ENCODE measurements around the gene FSTL5. TPM values are rescaled to one million over a fixed set of nuclear protein-coding genes. Genes with fewer than 3 reads are reported as not detected.

The FSTL5 gene
- total RNA-seq, 1 experiment from 2014 or later: not detected

GRCh38 chr4:161653697-161654096 is 510.1 kb downstream of the FSTL5 start:
- Histone ChIP-seq H3K27me3 (ENCODE audit: insufficient read depth, low read length) (no peaks in the 10 kb centered on the region), H3K27ac (ENCODE audit: insufficient read length, low read depth, low read length) (no peak overlapping the region), H4K20me1 (ENCODE audit: control insufficient read depth, insufficient read depth, insufficient read length) (no peaks in the 10 kb centered on the region), H3K9me3 (ENCODE audit: control insufficient read depth, low read depth, low read length) (no peaks in the 10 kb centered on the region), H3K4me1 (ENCODE audit: insufficient read depth, low read length) (no peaks in the 10 kb centered on the region), H4K8ac (replicated peaks; ENCODE audit: insufficient read length, low read depth, low read length) (no peak overlapping the region), H3K9ac (ENCODE audit: extremely low read depth, insufficient read length, low read length) (no peak overlapping the region), H4K5ac (ENCODE audit: insufficient read length, low read depth, low read length) (no peak overlapping the region), H2BK120ac (ENCODE audit: low read depth, low read length, poor library complexity, severe bottlenecking) (no peak overlapping the region), H2BK15ac (ENCODE audit: low read depth, low read length) (no peak overlapping the region), H3K4me2 (ENCODE audit: insufficient read depth, insufficient read length, low read length) (no peak overlapping the region), H2BK12ac (ENCODE audit: insufficient read length, low read depth, low read length) (no peak overlapping the region), H3K79me1 (ENCODE audit: insufficient read depth, low read depth, low read length, poor library complexity, severe bottlenecking) (no peaks in the 10 kb centered on the region), H3K14ac (ENCODE audit: insufficient read depth, low read length) (no peak overlapping the region), H2BK20ac (ENCODE audit: low read depth, low read length, poor library complexity, severe bottlenecking) (no peak overlapping the region), H2AFZ (ENCODE audit: low read length) (no peak overlapping the region), H3K79me2 (ENCODE audit: insufficient read depth, low read length) (no peaks in the 10 kb centered on the region), H2AK5ac (ENCODE audit: insufficient read length, low read length) (no peak overlapping the region), H4K91ac (ENCODE audit: insufficient read length, low read depth, low read length) (no peak overlapping the region), H3K23me2 (ENCODE audit: insufficient read length, low read depth, low read length, poor library complexity, severe bottlenecking) (no peaks in the 10 kb centered on the region), H3K4ac (ENCODE audit: low read depth, low read length) (no peak overlapping the region), H3K23ac (ENCODE audit: insufficient read length, low read depth, low read length) (no peak overlapping the region), H2BK5ac (ENCODE audit: insufficient read length, low read length) (no peak overlapping the region), H3K18ac (ENCODE audit: insufficient read length, low read depth, low read length) (no peak overlapping the region), H3K56ac (ENCODE audit: insufficient read length, low read depth, low read length) (no peak overlapping the region), H3T11ph (ENCODE audit: low read length) (no peak overlapping the region)
- Mint-ChIP-seq H3K36me3 (ENCODE audit: insufficient read depth in 1 of 3, low read depth in 3 of 3) (no peaks in the 10 kb centered on the region), H3K4me3 (no peak overlapping the region), H3K9me3 (no peaks in the 10 kb centered on the region), H3K27me3 (ENCODE audit: low read depth) (no peaks in the 10 kb centered on the region; the same call in 1 of the 2 replicates), H3K27ac (no peak overlapping the region), H3K4me1 (no peaks in the 10 kb centered on the region)
- WGBS (ENCODE audit: extremely low coverage, insufficient read length, low lambda C conversion rate): no CpG with 5 or more reads among the region's 1 CpG
- no peak for DNase-seq
- TF ChIP-seq CTCF (conservative IDR thresholded peaks at IDR 0.05): no peak

Measured in H9 (cell line).